Measurements from ENCODE around the gene GPR75.

DNA sequence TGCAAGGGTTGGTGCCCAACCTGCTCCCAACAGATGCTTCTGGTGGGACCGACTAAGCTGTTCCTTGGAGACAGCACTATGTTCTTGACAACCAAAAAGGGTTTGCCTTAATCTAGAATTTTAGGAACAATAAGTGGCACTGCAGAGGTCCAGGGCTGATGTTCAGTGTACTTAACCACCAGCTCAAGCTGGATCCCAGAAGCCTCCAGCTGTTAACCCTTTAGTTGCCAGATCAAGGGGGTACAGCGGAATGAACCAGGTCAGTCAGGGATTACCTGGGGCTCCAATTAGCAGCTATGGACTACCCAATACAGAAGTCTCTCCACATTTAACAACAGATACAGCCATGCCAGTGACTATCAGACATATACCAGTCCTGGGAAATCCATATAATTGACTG lies 3.5 kb downstream of the GPR75 start:
- TF ChIP-seq POLR2A (IDR thresholded peaks at IDR 0.05; ENCODE audit: low read depth, low read length) (no peak), POLR2AphosphoS5 (IDR thresholded peaks at IDR 0.05; ENCODE audit: low read depth, low read length) (no peak), TAF1 (IDR thresholded peaks at IDR 0.05; ENCODE audit: low read depth, low read length) (no peak)

Data from GM12891 (cell line).